Measurements from ENCODE around the gene UBE2Q2.

- TF ChIP-seq POLR2AphosphoS5 (IDR thresholded peaks at IDR 0.05; ENCODE audit: low read depth, low read length) (no peak), TAF1 (IDR thresholded peaks at IDR 0.05; ENCODE audit: borderline replicate concordance, insufficient read depth, low read length) (no peak), REST (IDR thresholded peaks at IDR 0.05; ENCODE audit: insufficient read depth in 1 of 2, low read depth in 2 of 2, low read length in 2 of 2) (no peak)
Observed at GRCh38 chr15:75918135-75918534, 74.9 kb downstream of the UBE2Q2 start.
